ENCODE measurements around the gene SLC12A3. TPM values are rescaled to one million over a fixed set of nuclear protein-coding genes. Genes with fewer than 3 reads are reported as not detected.

SLC12A3 gene
- total and polyA plus RNA-seq, 2 donors (not counting 1 experiment from before 2014, with no cell fraction given) = not detected

- Histone ChIP-seq H3K4me2 (ENCODE audit: extremely low read depth, insufficient read depth, low read length) (no peak overlapping the region), H3K27me3 (ENCODE audit: control insufficient read depth, insufficient read depth, low read length) (no peaks in the 10 kb centered on the region), H3K9me3 (ENCODE audit: control insufficient read depth, insufficient read depth, low read depth, low read length) (no peaks in the 10 kb centered on the region), H3K4me1 (ENCODE audit: control insufficient read depth, extremely low read depth, insufficient read depth, low read length) (peaks cover 3% of the 10 kb centered on the region), H4K20me1 (ENCODE audit: control insufficient read depth, extremely low read depth, insufficient read depth, low read length) (peaks cover 4% of the 10 kb centered on the region), H3K36me3 (ENCODE audit: control insufficient read depth, insufficient read depth, low read length) (no peaks in the 10 kb centered on the region), H3K27ac (ENCODE audit: insufficient read depth, low read length) (no peak overlapping the region), H3K79me2 (ENCODE audit: control insufficient read depth, insufficient read depth, low read length) (peaks cover 25% of the 10 kb centered on the region), H3K9ac (ENCODE audit: insufficient read depth, low read length) (no peak overlapping the region), H3K4me3 (replicated peaks in 1 of 4; ENCODE audit: control extremely low read depth in 1 of 4, insufficient read depth in 1 of 4, low read depth in 3 of 4, low read length in 4 of 4) (no peak overlapping the region), H2AFZ (ENCODE audit: low read length) (no peak overlapping the region)
- DNase-seq (ENCODE audit: low read depth in 2 of 2) = no peak
- no peak for TF ChIP-seq CTCF (conservative IDR thresholded peaks at IDR 0.05 in 1 of 2, IDR thresholded peaks at IDR 0.05 in 1 of 2; ENCODE audit: low read depth in 1 of 2, low read length in 2 of 2)
- no peak for TF ChIP-seq EZH2 (IDR thresholded peaks at IDR 0.05; ENCODE audit: low read length, missing control alignments)
Observed at GRCh38 chr16:56929639-56930038, 64.6 kb downstream of the SLC12A3 start.

GRCh38 chr16:56930486-56931270 lies 65.7 kb downstream of the SLC12A3 start:
- Histone ChIP-seq H3K4me2 (ENCODE audit: extremely low read depth, insufficient read depth, low read length) (no peak overlapping the region), H3K9me3 (ENCODE audit: control insufficient read depth, insufficient read depth, low read depth, low read length) (no peaks in the 10 kb centered on the region), H3K4me3 (replicated peaks in 1 of 4; ENCODE audit: control extremely low read depth in 1 of 4, insufficient read depth in 1 of 4, low read depth in 3 of 4, low read length in 4 of 4) (no peak overlapping the region), H4K20me1 (ENCODE audit: control insufficient read depth, extremely low read depth, insufficient read depth, low read length) (peaks cover 4% of the 10 kb centered on the region), H3K27me3 (ENCODE audit: control insufficient read depth, insufficient read depth, low read length) (no peaks in the 10 kb centered on the region), H3K36me3 (ENCODE audit: control insufficient read depth, insufficient read depth, low read length) (no peaks in the 10 kb centered on the region), H3K9ac (ENCODE audit: insufficient read depth, low read length) (no peak overlapping the region), H3K79me2 (ENCODE audit: control insufficient read depth, insufficient read depth, low read length) (peaks cover 34% of the 10 kb centered on the region), H2AFZ (ENCODE audit: low read length) (peak overlapping the region; percentile 75), H3K4me1 (ENCODE audit: control insufficient read depth, extremely low read depth, insufficient read depth, low read length) (peaks cover 3% of the 10 kb centered on the region), H3K27ac (ENCODE audit: insufficient read depth, low read length) (no peak overlapping the region)
- peak in 1 of 2 donors; percentile 90 for DNase-seq (ENCODE audit: low read depth in 2 of 2)
- TF ChIP-seq EZH2 (IDR thresholded peaks at IDR 0.05; ENCODE audit: low read length, missing control alignments) (no peak), CTCF (conservative IDR thresholded peaks at IDR 0.05 in 1 of 2, IDR thresholded peaks at IDR 0.05 in 1 of 2; ENCODE audit: low read depth in 1 of 2, low read length in 2 of 2) (no peak)

- H3K4me3 ChIP-seq (replicated peaks in 1 of 4; ENCODE audit: control extremely low read depth in 1 of 4, insufficient read depth in 1 of 4, low read depth in 3 of 4, low read length in 4 of 4) = peak overlapping the region in 1 of 4 experiments; percentile 100
- no peak for DNase-seq (ENCODE audit: low read depth in 2 of 2)
- no peaks in the 10 kb centered on the region for H3K27me3 ChIP-seq (ENCODE audit: control insufficient read depth, insufficient read depth, low read length)
- H3K4me2 ChIP-seq (ENCODE audit: extremely low read depth, insufficient read depth, low read length) = peak overlapping the region; percentile 55
- H3K9me3 ChIP-seq (ENCODE audit: control insufficient read depth, insufficient read depth, low read depth, low read length) = no peaks in the 10 kb centered on the region
- no peak for TF ChIP-seq CTCF (conservative IDR thresholded peaks at IDR 0.05 in 1 of 2, IDR thresholded peaks at IDR 0.05 in 1 of 2; ENCODE audit: low read depth in 1 of 2, low read length in 2 of 2)
- no peak for TF ChIP-seq EZH2 (IDR thresholded peaks at IDR 0.05; ENCODE audit: low read length, missing control alignments)
- H3K27ac ChIP-seq (ENCODE audit: insufficient read depth, low read length) = peak overlapping the region; percentile 90
- peaks cover 2% of the 10 kb centered on the region for H3K36me3 ChIP-seq (ENCODE audit: control insufficient read depth, insufficient read depth, low read length)
- peaks cover 39% of the 10 kb centered on the region for H3K79me2 ChIP-seq (ENCODE audit: control insufficient read depth, insufficient read depth, low read length)
- H2AFZ ChIP-seq (ENCODE audit: low read length) = no peak overlapping the region
- peak overlapping the region; percentile 9 for H3K9ac ChIP-seq (ENCODE audit: insufficient read depth, low read length)
- H3K4me1 ChIP-seq (ENCODE audit: control insufficient read depth, extremely low read depth, insufficient read depth, low read length) = peaks cover 3% of the 10 kb centered on the region
- H4K20me1 ChIP-seq (ENCODE audit: control insufficient read depth, extremely low read depth, insufficient read depth, low read length) = peaks cover 4% of the 10 kb centered on the region
Observed at GRCh38 chr16:56931271-56931891, 66.4 kb downstream of the SLC12A3 start.

Measured in fibroblast of lung (primary cell).